GM20431 (cell line): Measurements from ENCODE around the gene PIEZO1.
"Not testable (repeated sequence)": the region's sequence is repeated elsewhere in the genome, so short reads cannot be mapped to it uniquely, and the experiment has no call there.

ENCODE experiments used
- in situ Hi-C: fragments of 300-500 bp; cut with MseI, MboI; formaldehyde crosslinking; loops from one replicate; pipeline ENCODE4 v1.15.0; 2020; ENCODE audit warnings: low sequenced_read_pairs; ENCODE audit not compliant: unreplicated experiment

Gene PIEZO1

DNA sequence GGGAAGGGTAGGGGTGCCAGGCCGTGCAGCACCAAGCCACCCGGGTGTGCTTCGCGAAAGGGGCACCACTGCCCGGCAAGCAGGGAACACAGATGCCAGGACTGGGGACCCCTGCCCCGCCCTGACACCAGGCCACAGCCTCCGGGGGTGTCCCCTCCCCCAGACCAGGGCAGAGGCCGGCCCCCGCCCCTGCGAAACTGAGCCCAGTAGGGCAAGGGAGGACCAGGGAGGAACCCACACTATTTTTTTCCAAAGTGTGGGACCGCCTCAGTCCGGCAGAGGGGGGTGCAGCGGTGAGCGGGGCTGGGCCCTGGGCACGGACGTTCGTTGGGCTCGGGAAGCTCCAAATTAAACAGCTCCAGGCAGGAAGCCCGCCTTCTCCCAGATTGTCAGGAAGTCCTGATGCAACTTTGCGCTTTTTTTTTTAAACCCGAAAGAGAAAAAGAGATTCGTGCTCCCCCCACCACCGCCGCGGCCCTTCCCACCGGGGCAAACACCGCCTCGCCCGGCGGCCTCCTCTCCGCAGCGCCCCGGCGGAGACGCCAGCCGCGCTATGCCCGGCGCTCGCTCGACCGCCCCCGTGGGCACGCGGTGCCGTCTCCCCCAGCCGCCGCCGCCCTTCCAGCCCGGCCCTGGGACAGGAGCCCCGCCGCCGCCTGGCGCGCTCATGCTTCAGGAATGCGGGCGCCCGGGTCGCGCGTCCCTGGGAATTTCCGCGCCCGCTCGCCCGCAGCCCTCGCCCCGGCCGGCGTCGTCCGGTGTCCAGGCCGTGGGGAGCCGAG, 755 bp downstream of the PIEZO1 start:
- in situ Hi-C loops: no loop called here

DNA sequence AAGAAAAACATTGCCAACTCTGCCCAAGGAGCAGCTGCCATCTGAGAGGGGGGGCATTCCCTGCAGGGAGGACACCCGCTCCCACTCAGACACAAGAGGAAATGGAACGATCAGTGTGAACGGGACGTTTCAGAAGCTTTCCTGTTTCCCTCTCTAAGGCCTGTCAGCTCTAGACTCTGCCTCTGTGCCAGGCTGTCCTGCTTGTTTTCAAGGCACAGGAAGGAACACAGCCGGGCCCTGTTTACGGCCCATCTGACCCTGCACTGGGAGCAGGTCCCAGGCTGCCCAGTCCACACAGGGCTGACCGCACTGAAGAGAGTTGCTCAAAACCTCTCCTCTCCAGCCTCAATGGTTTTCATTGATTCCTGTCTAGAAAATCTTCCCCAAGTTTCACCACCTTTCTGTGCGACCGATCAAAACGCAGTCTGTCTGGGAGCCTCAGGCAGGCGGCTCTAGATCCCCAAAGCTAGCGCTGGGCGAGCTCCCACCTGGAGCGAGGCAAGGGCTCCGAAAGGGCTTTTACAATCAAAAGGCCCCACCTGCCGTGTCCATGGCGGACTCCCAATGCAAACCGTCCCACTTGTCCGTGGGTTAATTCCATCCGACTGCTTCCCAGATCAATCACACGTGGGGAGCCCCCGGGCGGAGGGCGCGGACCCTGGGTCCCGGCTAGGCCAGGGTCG, 1.5 kb downstream of the PIEZO1 start:
- in situ Hi-C loops: no loop called here

DNA sequence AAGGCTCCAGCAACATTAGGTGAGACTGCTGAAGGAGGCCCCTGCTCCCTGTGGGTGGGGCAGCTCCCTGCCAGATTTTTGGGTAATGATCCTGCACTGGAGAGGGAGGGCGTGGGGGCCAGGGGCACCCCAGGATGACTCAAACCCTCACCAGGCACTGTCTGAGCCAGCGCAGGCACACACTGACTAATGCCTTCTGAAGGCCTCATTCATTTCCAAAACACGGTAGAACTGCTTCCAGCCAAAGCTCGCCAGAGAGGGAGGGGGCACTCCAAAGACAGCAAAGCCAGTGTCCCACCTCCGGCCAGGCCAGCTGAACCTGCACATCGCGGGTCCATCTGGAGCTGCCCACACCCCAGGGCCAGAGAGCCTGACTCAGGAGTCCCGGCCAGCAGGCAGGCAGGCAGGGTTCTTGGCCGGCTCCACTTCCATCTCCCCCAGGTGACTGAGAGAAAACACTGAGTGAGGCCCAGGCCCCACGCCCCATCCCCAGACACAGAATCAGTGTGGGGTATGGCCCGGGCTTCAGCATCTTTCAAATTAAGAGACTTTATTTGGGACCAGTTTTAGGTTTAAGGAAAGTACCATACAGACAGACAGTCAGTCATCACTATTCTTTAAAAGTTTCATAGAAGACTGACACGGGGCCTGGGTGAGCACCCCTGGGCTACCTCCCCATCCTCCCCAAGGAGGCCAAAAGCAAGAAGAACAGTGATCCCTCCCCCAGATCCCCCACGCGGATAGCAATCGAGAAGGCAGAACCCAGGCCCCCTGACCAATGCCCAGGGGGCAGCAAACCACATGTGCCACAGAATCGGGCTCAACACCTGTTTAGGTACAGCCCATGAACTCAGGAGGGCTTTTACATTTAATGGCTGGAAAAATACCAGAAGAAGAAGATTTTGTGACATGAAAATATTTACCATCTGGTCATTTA, 2.3 kb downstream of the PIEZO1 start:
- in situ Hi-C loops: no loop called here

DNA sequence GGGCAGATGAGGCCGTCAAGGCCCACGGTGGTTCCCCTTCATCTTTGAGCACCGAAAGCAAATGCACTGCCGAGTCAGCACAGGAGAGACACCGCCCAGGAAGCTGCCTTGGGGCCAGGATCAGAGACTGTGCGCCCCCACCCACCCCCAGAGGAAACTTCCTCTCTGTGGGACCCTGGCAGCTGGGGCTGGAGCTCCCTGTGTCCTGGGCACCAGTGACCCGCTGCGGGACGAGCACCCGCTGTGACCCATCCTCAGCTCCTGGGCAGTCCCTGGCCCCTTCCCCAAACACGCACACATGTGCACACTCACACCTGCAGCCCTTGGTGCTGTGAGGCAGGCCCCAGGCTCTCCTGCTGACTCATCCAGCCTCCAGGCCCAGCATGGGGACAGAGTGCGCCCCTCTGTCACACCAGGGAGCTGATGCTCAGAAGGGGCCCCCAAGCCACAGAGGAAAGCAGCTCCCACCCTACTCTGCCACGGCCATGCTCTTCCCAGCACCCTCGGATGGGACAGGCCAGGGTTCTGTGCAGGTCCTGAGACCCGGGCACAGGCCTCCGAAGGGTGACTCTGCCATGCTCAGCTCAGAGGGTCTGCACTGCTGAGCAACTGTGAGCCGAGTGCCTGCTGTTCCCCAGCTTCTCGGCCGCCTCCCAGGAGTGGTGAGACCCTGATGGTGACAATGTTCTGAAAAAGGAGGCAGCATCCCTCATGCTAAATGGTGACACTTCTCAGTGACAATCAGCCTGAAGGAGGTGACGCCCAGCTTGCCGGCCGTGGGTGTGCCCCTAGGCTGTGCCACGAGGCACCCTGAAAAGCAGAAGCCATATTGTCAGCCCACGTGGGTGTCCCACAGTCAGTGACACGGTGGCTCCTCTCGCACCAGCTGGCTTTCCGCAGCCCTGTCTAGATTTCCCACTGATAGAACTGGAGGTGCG, 3.6 kb downstream of the PIEZO1 start:
- in situ Hi-C loops: no loop called here

DNA sequence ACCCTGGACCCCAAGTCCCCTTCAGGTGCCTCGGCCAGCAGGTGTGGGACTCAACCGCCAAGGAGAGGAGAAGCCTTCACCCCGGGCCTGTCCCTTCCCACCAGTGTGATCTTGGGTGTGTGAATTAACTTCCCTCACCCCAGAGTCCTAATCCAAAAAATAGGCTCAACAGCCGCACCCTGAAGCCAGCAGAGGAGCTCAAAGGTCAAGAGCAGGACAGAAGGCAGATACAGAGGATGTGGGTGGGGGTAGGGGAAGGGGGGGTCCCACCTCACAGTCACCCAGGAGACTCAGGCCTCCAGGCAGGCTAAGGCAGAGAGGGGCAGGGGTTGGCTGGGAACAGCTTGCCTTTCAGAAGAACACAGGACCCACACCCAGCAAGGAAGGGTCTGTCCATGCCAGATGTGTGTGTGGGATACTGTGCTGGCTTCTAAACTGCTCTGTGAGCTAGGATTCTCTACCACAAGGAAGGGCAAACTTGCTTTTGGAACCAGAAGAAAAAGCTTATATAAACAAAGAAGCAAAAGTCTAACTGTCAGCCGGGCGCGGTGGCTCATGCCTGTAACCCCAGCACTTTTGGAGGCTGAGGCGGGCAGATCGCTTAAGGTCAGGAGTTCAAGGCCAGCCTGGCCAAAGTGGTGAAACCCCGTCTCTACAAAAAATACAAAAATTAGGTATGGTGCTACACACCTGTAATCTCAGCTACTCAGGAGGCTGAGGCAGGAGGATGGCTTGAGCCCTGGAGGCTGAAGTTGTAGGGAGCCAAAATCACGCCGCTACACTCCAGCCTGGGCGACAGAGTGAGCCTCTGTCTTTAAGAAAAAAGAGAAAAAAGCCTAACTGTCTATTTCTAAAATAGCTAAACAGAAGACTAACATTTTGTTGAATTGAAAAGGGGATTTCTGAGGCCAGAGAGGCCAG, 4.6 kb downstream of the PIEZO1 start:
- in situ Hi-C loops: no loop called here

DNA sequence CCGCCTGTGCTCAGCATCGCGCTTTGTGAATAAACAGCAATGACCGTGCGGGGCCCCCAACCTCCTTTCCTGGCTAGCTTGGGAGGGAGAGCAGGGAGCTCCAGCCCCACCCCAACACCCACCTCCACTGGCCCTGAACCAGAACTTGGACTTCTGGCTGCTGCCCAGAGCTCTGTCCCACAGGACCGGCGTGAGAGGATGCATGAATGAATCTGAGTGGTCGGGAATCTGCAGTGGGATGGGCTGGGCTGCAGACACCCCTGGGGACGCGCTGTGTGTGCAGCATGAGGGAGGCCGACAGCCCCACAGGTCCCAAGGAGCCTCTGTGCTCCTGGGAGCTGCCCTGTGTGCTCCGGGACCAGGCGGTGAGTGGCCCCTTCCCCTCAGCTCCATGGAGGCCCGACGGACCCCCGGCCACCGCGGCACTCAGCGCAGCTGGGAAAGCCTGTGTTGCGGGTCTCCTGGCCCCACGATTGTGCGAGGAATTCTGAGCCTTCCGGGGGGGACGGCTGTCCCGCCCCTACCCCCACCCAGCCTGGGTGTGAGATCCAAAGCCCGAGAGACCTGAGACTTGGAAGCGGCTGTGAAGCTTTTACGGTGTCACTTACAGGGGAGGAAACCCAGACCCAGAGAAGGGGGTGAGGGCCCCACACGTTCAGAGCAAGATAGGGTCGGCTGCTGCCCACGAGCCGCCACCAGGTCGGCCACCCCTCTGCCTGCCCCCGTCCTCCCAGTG, 5.4 kb downstream of the PIEZO1 start:
- in situ Hi-C loops: no loop called here

DNA sequence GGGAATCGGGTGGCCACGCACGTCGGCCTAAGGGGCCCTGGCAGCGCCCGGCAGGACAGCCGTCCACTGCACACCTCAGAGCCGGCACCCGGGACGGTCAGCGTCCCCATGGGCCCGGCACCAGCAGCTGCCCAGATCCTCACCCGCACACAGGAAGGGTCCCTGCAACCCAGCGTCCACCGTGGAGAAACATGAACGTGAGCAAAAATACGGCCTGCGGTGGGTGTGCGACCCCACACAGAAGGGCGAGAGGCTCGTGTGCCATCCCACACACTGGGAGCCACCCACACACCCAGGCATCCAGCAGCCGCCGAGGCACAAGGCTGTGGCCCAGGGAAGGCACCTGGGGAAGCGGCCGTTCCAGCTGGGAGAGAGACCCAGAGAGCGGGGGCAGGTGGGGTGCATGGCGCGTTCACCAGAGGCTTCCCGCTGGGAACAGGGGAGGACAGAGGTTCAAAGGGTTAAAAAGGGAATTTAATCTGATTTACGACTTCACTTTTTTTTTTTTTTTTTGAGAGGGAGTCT, 6.4 kb downstream of the PIEZO1 start:
- in situ Hi-C loops: no loop called here

DNA sequence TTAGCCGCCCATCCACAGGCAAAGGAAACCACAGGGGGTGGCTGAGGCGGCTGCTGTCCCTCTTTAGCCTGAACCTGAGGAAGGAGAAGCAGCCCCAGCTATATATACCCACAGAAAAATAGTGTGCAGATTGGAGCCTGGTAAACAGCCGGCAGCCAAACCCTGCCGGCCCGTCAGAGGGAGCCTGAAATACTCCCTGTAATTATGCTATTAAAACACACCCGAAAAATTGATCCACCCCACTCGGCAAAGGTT, 6.8 kb downstream of the PIEZO1 start:
- in situ Hi-C loops: no loop called here

DNA sequence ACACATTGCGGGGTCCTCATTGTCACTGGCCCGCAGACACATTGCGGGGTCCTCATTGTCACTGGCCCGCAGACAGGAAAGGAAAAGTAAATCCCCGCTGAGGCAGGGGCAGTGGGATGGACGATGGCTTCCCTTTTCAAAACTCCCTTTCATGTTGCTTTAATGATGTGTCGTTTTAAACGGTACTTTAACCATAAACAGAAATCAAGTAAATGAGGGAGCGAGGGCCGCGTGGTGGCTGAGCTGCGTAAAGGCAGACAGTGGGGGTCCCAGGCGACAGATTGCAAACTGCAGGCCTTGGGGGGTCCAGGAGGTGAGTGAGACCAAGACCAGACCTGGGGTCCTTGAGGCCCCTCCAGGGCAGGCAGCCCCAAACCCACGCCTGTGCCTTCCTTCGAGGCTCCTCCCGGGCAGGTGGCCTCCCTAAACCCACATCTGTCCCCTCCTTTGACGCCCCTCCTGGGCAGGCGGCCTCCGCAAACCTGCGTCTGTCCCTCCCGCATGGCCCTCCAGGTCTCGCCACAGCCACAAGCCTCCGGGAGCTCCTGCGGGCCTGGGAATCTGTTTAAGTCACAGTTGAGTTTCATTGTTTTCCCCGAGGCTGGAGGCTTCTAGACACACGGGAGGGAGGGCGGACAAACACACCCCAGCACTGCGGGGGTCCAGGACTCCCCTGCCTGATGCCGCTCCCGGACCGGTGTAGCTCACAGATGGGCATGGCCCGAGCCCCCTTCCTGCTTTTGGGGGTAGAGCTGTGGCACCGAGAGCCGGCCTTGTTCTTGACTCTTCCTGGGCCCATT, 7.3 kb downstream of the PIEZO1 start:
- in situ Hi-C loops: no loop called here

DNA sequence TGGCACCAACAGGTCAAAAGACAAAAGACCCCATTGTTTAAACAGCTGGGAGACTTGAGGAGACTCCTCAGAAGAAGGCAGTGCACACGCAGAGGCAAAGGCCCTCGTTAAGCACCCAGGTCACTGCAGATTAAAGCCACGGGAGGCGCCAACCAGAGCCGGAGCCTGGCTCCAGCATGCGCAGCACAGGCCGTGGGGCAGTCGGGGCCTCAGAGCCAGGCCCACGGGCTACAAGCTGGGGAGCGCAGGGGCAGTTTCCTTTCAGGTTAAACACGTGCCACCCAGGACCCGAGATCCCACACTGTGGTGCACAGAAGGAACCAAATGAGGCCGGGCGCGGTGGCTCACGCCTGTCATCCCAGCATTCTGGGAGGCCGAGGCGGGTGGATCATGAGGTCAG, 9.2 kb downstream of the PIEZO1 start:
- in situ Hi-C loops: no loop called here

DNA sequence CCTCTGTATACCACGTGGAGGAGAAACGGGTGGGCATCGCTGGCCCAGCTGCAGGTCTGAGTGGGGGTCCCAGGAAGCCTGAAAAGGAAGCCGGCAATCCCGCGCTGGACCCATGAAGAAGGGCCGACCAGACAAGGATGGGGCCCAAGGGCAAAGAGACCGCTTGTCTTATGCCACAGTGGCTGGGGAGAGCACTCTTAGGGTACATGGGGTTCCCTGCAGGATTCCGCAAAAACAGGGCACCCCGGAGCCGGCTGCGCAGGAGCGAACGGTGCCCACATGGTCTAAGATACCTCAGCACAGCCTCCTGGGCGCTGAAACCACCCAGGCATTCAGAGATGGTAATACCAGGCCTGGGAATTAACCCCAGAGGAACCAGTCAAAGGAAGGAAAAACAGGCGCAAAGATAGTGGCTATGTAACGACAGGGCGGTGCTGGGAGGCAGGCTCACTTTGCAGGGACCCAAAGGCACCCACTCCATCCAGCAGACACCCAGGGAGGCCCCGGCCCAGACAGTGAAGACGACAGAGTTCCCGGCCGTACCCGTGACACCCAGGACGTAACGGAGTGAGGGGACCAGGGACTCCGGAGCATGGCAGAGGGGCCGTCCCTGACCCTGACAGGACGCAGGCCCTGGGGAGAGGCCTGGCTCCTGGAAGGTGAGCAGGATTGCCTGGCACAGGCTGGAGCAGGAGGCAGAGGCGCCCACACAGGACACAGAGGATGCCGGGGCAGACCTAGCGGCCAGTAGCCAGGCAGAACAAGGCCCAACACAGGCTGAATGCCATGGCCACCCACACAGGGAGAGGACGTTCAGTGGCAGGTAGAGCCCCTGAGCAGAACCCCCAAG, 10.3 kb downstream of the PIEZO1 start:
- in situ Hi-C loops: no loop called here

DNA sequence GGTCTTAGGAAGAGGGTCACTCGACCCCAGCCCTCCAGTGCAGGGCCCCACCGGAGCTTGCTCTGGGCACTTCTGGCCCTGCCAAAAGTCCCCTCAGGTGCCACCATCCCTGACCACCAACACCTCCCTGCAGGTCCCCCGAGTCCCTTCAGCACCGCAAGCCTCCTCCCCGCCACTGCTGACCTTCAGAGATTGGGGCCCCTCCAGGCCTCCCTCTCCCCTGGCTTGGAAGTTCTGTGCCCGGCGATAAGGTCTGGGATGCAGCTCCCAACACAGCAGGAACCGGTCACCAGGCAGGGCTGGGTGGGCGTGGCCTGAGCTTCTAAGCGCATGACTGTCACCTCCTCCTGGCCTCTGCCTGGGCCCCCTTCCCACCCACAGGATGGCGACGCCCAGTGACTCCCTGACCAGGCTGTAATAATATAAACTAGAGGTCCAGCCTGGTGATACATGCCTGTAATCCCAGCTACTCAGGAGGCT, 11.2 kb downstream of the PIEZO1 start:
- in situ Hi-C loops: no loop called here

DNA sequence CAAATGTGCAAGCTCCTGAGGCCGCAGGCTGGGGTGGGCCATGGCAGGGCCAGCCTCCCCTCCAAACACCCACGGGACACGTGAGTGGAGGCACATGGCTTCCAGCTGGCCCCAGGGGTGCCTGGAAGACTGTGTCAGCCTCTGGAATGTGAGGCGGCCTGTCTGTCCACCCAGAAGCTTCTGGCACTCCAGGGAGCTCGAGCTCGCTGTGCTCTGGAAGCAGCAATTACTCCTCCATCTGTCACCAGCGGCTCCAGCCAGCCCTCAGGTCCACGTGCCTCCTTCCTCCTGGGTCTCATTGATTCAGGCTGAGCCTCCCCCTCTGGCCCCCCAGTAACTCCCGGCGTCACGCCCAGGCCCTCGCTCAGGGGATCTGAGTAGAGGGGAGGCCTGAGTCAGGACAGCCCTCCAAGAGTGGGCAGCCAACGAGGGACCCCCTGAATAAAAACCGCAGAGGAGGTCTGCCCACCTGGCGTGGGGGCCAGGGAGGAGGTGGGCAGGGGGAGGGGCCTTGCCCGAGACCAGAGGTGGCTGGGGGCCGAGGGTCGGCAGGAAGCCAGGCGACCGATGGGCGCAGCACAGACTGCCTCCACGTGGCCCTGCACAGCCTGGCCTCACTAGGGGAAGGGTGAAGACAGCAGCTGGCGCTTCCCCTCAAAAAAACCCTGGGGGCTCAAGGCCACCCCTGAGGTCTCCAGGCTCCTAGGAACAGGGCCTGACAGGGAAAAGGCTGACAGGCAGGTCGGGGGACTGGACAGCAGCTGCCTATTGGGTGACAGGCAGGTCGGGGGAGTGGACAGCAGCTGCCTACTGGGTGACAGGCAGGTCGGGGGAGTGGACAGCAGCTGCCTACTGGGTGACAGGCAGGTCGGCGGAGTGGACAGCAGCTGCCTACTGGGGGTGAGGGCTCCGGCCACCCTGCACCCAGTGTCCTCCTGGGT, 11.9 kb downstream of the PIEZO1 start:
- in situ Hi-C loops: no loop called here

DNA sequence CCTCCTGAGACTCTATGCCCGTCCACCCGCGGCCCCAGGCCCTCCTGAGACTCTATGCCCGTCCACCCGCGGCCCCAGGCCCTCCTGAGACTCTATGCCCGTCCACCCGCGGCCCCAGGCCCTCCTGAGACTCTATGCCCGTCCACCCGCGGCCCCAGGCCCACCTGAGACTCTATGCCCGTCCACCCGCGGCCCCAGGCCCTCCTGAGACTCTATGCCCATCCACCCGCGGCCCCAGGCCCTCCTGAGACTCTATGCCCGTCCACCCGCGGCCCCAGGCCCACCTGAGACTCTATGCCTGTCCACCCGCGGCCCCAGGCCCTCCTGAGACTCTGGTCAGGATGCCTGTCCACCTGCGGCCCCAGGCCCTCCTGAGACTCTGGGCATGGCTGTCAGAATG, 13.2 kb downstream of the PIEZO1 start:
- in situ Hi-C loops: not testable (repeated sequence)

DNA sequence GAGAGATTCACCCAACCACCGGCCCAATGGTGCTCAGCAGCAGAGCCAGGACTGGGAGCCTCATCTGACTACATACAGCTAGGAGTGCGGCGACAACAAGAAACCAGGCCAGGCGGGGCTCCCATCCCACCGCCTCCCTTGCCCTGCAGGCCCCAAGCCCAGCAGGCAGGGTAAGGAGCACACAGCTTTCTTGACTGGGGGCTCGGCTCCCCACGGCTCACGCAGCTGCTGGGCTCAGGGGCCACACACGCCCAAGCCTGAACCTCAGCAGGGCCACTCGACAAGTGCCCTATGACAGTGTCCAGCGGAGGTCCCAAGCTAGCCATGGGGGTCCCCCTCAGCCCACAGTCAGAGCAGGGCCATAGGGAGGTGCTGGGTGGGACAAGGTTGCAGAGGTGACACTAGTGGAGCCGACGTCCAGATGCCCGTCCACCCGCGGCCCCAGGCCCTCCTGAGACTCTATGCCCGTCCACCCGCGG, 13.7 kb downstream of the PIEZO1 start:
- in situ Hi-C loops: no loop called here
